ENCODE measurements around the gene POLD3. TPM values are rescaled to one million over a fixed set of nuclear protein-coding genes. Genes with fewer than 3 reads are reported as not detected.

The POLD3 gene
- total RNA-seq, 1 donor from 2014 or later, result 12.8 TPM

DNA sequence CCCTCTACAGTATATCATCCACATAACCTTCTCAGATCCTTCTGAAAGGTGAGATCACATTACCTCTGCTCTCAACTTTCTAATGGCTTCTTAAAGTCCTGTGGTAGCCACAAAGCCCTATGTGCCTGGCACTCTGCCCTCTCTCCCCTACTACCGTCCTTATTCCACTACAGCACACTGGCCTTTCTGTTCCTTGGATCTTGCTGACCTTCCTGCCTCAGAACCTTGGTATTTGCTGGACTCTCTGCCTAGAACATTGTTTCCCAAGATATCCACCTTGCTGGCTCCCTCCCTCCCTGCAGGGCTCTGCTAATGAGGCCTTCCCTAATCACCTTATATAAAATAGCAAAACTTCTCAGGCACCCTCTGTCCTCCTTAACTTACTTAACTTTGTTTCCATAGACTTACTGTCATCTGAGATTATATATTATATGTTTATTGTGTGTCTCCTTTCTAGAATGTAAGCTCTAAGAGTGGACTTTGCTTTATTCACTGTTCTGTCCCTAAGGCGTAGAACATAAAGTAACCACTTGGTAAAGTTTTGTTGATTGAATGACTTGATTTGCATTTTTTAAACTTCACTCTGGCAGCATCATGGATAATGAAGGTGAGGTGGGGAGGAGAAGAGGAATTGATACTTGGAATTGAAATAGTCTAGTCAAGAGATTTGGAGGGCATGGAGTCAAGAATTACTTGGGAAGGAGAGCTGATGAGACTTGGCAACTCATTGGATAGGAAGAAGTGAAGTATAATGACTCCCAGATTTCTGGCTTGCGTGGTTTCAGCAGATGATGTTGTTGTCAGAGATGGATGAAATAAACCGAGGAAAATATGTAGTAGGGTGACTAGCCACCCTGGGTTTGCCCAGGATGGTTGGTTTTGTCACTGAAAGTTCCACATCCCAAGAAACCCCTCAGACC lies 10.5 kb downstream of the POLD3 start:
- Mint-ChIP-seq H3K27me3 (ENCODE audit: unreplicated experiment) (no peaks in the 10 kb centered on the region), H3K4me3 (ENCODE audit: unreplicated experiment) (no peak overlapping the region)

GRCh38 chr11:74603845-74604244 lies 11.5 kb downstream of the POLD3 start:
- Mint-ChIP-seq H3K4me1 (ENCODE audit: unreplicated experiment) (no peaks in the 10 kb centered on the region), H3K9me3 (ENCODE audit: unreplicated experiment) (no peaks in the 10 kb centered on the region), H3K27me3 (ENCODE audit: unreplicated experiment) (no peaks in the 10 kb centered on the region), H3K27ac (ENCODE audit: unreplicated experiment) (no peak overlapping the region), H3K4me3 (ENCODE audit: unreplicated experiment) (no peak overlapping the region), H3K36me3 (ENCODE audit: unreplicated experiment) (peaks cover 6% of the 10 kb centered on the region)
- TF ChIP-seq, protein P1, sequence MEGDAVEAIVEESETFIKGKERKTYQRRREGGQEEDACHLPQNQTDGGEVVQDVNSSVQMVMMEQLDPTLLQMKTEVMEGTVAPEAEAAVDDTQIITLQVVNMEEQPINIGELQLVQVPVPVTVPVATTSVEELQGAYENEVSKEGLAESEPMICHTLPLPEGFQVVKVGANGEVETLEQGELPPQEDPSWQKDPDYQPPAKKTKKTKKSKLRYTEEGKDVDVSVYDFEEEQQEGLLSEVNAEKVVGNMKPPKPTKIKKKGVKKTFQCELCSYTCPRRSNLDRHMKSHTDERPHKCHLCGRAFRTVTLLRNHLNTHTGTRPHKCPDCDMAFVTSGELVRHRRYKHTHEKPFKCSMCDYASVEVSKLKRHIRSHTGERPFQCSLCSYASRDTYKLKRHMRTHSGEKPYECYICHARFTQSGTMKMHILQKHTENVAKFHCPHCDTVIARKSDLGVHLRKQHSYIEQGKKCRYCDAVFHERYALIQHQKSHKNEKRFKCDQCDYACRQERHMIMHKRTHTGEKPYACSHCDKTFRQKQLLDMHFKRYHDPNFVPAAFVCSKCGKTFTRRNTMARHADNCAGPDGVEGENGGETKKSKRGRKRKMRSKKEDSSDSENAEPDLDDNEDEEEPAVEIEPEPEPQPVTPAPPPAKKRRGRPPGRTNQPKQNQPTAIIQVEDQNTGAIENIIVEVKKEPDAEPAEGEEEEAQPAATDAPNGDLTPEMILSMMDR (IDR thresholded peaks at IDR 0.05), result no peak
- no peak for DNase-seq (ENCODE audit: extremely low spot score, unreplicated experiment)

More for the DNA sequence above, 10.5 kb downstream of the POLD3 start:
- Mint-ChIP-seq H3K9me3 (ENCODE audit: unreplicated experiment) (no peaks in the 10 kb centered on the region), H3K4me1 (ENCODE audit: unreplicated experiment) (no peaks in the 10 kb centered on the region), H3K27ac (ENCODE audit: unreplicated experiment) (no peak overlapping the region), H3K36me3 (ENCODE audit: unreplicated experiment) (peaks cover 6% of the 10 kb centered on the region)
- TF ChIP-seq, protein P1 (IDR thresholded peaks at IDR 0.05), result no peak
- DNase-seq (ENCODE audit: extremely low spot score, unreplicated experiment), result no peak

DNA sequence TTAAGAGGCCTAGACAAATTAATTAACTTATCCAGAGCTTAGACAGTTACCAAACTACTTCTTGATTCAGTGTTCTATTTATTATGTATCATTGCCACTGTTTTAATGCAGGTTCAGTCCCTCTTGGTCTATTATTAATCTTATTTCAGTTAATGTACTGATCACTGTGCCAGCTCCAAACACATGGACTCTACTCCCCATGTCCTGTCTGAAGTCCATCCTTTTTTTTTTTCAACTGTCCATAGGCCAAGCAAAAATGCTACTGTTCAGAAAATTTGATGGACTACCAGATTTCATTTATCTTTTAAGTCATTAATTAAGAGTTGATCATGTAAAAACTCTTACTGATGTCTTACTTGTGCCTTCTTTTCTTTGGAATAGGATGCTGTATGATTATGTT lies 11.9 kb downstream of the POLD3 start:
- H3K36me3 Mint-ChIP-seq (ENCODE audit: unreplicated experiment), result peaks cover 6% of the 10 kb centered on the region
- no peaks in the 10 kb centered on the region for H3K4me1 Mint-ChIP-seq (ENCODE audit: unreplicated experiment)
- no peak overlapping the region for H3K27ac Mint-ChIP-seq (ENCODE audit: unreplicated experiment)
- no peak overlapping the region for H3K4me3 Mint-ChIP-seq (ENCODE audit: unreplicated experiment)
- TF ChIP-seq, protein P1 (IDR thresholded peaks at IDR 0.05), result no peak
- no peaks in the 10 kb centered on the region for H3K9me3 Mint-ChIP-seq (ENCODE audit: unreplicated experiment)
- no peaks in the 10 kb centered on the region for H3K27me3 Mint-ChIP-seq (ENCODE audit: unreplicated experiment)
- DNase-seq (ENCODE audit: extremely low spot score, unreplicated experiment), result no peak

- H3K9me3 Mint-ChIP-seq (ENCODE audit: unreplicated experiment), result no peaks in the 10 kb centered on the region
- no peaks in the 10 kb centered on the region for H3K27me3 Mint-ChIP-seq (ENCODE audit: unreplicated experiment)
- no peak for DNase-seq (ENCODE audit: extremely low spot score, unreplicated experiment)
- no peak overlapping the region for H3K27ac Mint-ChIP-seq (ENCODE audit: unreplicated experiment)
- no peak overlapping the region for H3K4me3 Mint-ChIP-seq (ENCODE audit: unreplicated experiment)
- H3K4me1 Mint-ChIP-seq (ENCODE audit: unreplicated experiment), result no peaks in the 10 kb centered on the region
- TF ChIP-seq, protein P1 (IDR thresholded peaks at IDR 0.05), result no peak
- peaks cover 6% of the 10 kb centered on the region for H3K36me3 Mint-ChIP-seq (ENCODE audit: unreplicated experiment)
Measured at GRCh38 chr11:74605403-74605802, 13.0 kb downstream of the POLD3 start.

- peaks cover 6% of the 10 kb centered on the region for H3K36me3 Mint-ChIP-seq (ENCODE audit: unreplicated experiment)
- H3K27ac Mint-ChIP-seq (ENCODE audit: unreplicated experiment), result peak overlapping the region; percentile 8
- TF ChIP-seq, protein P1 (IDR thresholded peaks at IDR 0.05), result no peak
- H3K4me1 Mint-ChIP-seq (ENCODE audit: unreplicated experiment), result no peaks in the 10 kb centered on the region
- no peak for DNase-seq (ENCODE audit: extremely low spot score, unreplicated experiment)
- no peak overlapping the region for H3K4me3 Mint-ChIP-seq (ENCODE audit: unreplicated experiment)
- H3K9me3 Mint-ChIP-seq (ENCODE audit: unreplicated experiment), result no peaks in the 10 kb centered on the region
- H3K27me3 Mint-ChIP-seq (ENCODE audit: unreplicated experiment), result no peaks in the 10 kb centered on the region
Measured at GRCh38 chr11:74608431-74608830, 16.0 kb downstream of the POLD3 start.

All from osteocyte (in vitro differentiated cells).